Breast epithelium (tissue), 3 donors: ENCODE results near the gene NELL1.

Source experiments
- CTCF ChIP-seq, 3 donors: fragments of 450-650 bp; IDR thresholded peaks; one replicate each; pipeline ENCODE4 v1.5.1; 2016 to 2017; ENCODE audit warnings: antibody characterized with exemption in 3 of 3, mild to moderate bottlenecking in 3 of 3, moderate library complexity in 3 of 3
- POLR2A ChIP-seq: fragments of 450-650 bp; IDR thresholded peaks from one replicate; pipeline ENCODE4 v1.6.1; 2016; ENCODE audit warnings: antibody characterized with exemption, mild to moderate bottlenecking, moderate library complexity
- POLR2AphosphoS5 ChIP-seq, 3 donors: sonication (generic); formaldehyde crosslinking; IDR thresholded peaks; one replicate each; pipeline ENCODE4 v1.6.1; 2017; ENCODE audit warnings: antibody characterized with exemption in 3 of 3

- TF ChIP-seq POLR2AphosphoS5 (IDR thresholded peaks at IDR 0.05) (no peak), CTCF (IDR thresholded peaks at IDR 0.05) (no peak), POLR2A (no peak)
Observed at GRCh38 chr11:20715464-20715863, 46.1 kb downstream of the NELL1 start.
